Body of pancreas (tissue), 4 donors: ENCODE data around the gene SHC1.

ENCODE experiments used
- CTCF ChIP-seq, 7 experiments: fragments of 450-650 bp in 4 of 7; fragments of 200-600 bp in 3 of 7; sonication (generic) in 3 of 7; IDR thresholded peaks; one replicate each; pipeline ENCODE4 v1.5.1; 2016 to 2019; ENCODE audit warnings: antibody characterized with exemption in 7 of 7
- POLR2A ChIP-seq, 3 donors: fragments of 450-650 bp; IDR thresholded peaks; one replicate each; pipeline ENCODE4 v1.6.1; 2016; ENCODE audit warnings: antibody characterized with exemption in 3 of 3, mild to moderate bottlenecking in 2 of 3

GRCh38 chr1:155012776-155013602, 42.4 kb upstream of the SHC1 start:
- TF ChIP-seq CTCF (IDR thresholded peaks at IDR 0.05) (no peak), POLR2A (IDR thresholded peaks at IDR 0.05) (no peak)
